Renal pelvis (tissue), 12 donors: Measurements from ENCODE around the gene LRRK2. TPM values are rescaled to one million over a fixed set of nuclear protein-coding genes. Genes with fewer than 3 reads are reported as not detected.
A peak's percentile ranks its signal among the peaks of the same experiment; 100 is the strongest.

Experiments used
- DNase-seq: peaks from one replicate; pipeline ENCODE4 v3.0.0-alpha.2; 2013
- long read RNA-seq, 16 experiments: transcript quantifications; one replicate each; lab custom pipeline, GENCODE V29; 2026
- polyA plus RNA-seq, 3 donors: library from polyadenylated mRNA; unstranded; fragments of 120-200 nt; gene quantifications; one replicate each; pipeline ENCODE4 v1.2.1, GENCODE V29; 2013; ENCODE audit not compliant: insufficient read length in 3 of 3

Gene LRRK2
- polyA plus RNA-seq, result 10 to 100 TPM; 23.0 to 34.2 (median 30.3) TPM
- long read RNA-seq, donor 1, result 0 reads
- long read RNA-seq, donor 2, full-length matches to known transcripts, result 1 of 1 reads
- long read RNA-seq, donor 2, partial matches to known transcripts, result 0 of 1 reads
- long read RNA-seq, donor 2, other reads (novel, unspliced or antisense), result 0 of 1 reads
- long read RNA-seq, donor 3, partial matches to known transcripts, result 5 of 5 reads
- long read RNA-seq, donor 3, other reads (novel, unspliced or antisense), result 0 of 5 reads
- long read RNA-seq, donor 4, result 0 reads
- long read RNA-seq, donor 5, result 0 reads
- long read RNA-seq, donor 6, result 0 reads
- long read RNA-seq, donor 7, result 0 reads
- long read RNA-seq, donor 8, result 0 reads
- long read RNA-seq, donor 9, result 0 reads
- long read RNA-seq, donor 10, partial matches to known transcripts, result 9 of 9 reads
- long read RNA-seq, donor 10, other reads (novel, unspliced or antisense), result 0 of 9 reads
- long read RNA-seq, donor 11, result 0 reads
- long read RNA-seq, donor 12, result 0 reads
- long read RNA-seq, donor 13, result 0 reads
- long read RNA-seq, donor 14, result 0 reads
- long read RNA-seq, donor 15, result 0 reads
- long read RNA-seq, donor 16, result 0 reads

GRCh38 chr12:40224439-40225291 lies at the start of gene LRRK2:
Gene LRRK2 (plus strand): TSS chr12:40224997. CDS start chr12:40225132, 135 bp downstream.
- peak; percentile 69 for DNase-seq

- no peak for DNase-seq
These were observed 49.8 kb upstream of the LRRK2 start for GRCh38 chr12:40175045-40175444.

- DNase-seq, result no peak
These were observed 49.3 kb upstream of the LRRK2 start for GRCh38 chr12:40175489-40175888.

- no peak for DNase-seq
These were observed 46.1 kb upstream of the LRRK2 start for GRCh38 chr12:40178701-40179100.

GRCh38 chr12:40181490-40181889 lies 43.3 kb upstream of the LRRK2 start:
- DNase-seq, result no peak

- no peak for DNase-seq
These were observed 41.1 kb upstream of the LRRK2 start for GRCh38 chr12:40183715-40184114.

GRCh38 chr12:40184493-40185302 lies 40.1 kb upstream of the LRRK2 start:
- DNase-seq, result no peak

GRCh38 chr12:40185303-40185693 lies 39.5 kb upstream of the LRRK2 start:
- DNase-seq, result no peak

GRCh38 chr12:40188558-40189320 lies 36.1 kb upstream of the LRRK2 start:
- DNase-seq, result no peak

- DNase-seq, result no peak
These were observed 32.0 kb upstream of the LRRK2 start for GRCh38 chr12:40192704-40193255.

- no peak for DNase-seq
These were observed 30.0 kb upstream of the LRRK2 start for GRCh38 chr12:40194846-40195245.

GRCh38 chr12:40197590-40197989 lies 27.2 kb upstream of the LRRK2 start:
- no peak for DNase-seq

- DNase-seq, result no peak
These were observed 26.2 kb upstream of the LRRK2 start for GRCh38 chr12:40198601-40199000.

GRCh38 chr12:40202095-40203059 lies 22.4 kb upstream of the LRRK2 start:
- DNase-seq, result no peak

- DNase-seq, result no peak
These were observed 21.8 kb upstream of the LRRK2 start for GRCh38 chr12:40203060-40203430.

GRCh38 chr12:40204337-40204736 lies 20.5 kb upstream of the LRRK2 start:
- DNase-seq, result no peak

- no peak for DNase-seq
These were observed 17.2 kb upstream of the LRRK2 start for GRCh38 chr12:40207551-40207950.

- no peak for DNase-seq
These were observed 15.9 kb upstream of the LRRK2 start for GRCh38 chr12:40208707-40209446.

GRCh38 chr12:40209886-40210285 lies 14.9 kb upstream of the LRRK2 start:
- DNase-seq, result peak; percentile 24
